ACHN (cell line): Measurements from ENCODE around the gene KIF20B.

ENCODE experiments used
- DNase-seq: peaks from one replicate; pipeline ENCODE4 v3.0.0-alpha.2; 2015
- in situ Hi-C: cut with HindIII; loops from 2 replicates; pipeline ENCODE4 v1.10.0; 2017; ENCODE audit warnings: low sequenced_read_pairs, low pct_ligation_motif_present, low pct_unique_long_range_greater_than_20kb

Gene KIF20B

GRCh38 chr10:89701242-89702120 is at the start of gene KIF20B:
KIF20B (plus strand) TSS chr10:89701590; CDS start chr10:89705295, 3,705 bp downstream.
- peak; percentile 98 for DNase-seq
- in situ Hi-C loops = no loop called here

- no peak for DNase-seq
- in situ Hi-C loops = no loop called here
Observed at GRCh38 chr10:89651916-89652573, 49.3 kb upstream of the KIF20B start.

- in situ Hi-C loops = no loop called here
- DNase-seq = no peak
Observed at GRCh38 chr10:89652806-89653370, 48.5 kb upstream of the KIF20B start.

GRCh38 chr10:89653410-89653869 is 48.0 kb upstream of the KIF20B start:
- DNase-seq = peak; percentile 94
- in situ Hi-C loops = no loop called here

- DNase-seq = no peak
- in situ Hi-C loops = no loop called here
Observed at GRCh38 chr10:89655722-89656121, 45.7 kb upstream of the KIF20B start.

- in situ Hi-C loops = no loop called here
- no peak for DNase-seq
Observed at GRCh38 chr10:89657302-89657701, 44.1 kb upstream of the KIF20B start.

GRCh38 chr10:89659143-89660131 is 42.0 kb upstream of the KIF20B start:
- no peak for DNase-seq
- in situ Hi-C loops = no loop called here

GRCh38 chr10:89662596-89662995 is 38.8 kb upstream of the KIF20B start:
- in situ Hi-C loops = no loop called here
- no peak for DNase-seq

GRCh38 chr10:89663144-89663543 is 38.2 kb upstream of the KIF20B start:
- in situ Hi-C loops = no loop called here

GRCh38 chr10:89664203-89664602 is 37.2 kb upstream of the KIF20B start:
- DNase-seq = no peak
- in situ Hi-C loops = no loop called here

More at GRCh38 chr10:89663144-89663543, 38.2 kb upstream of the KIF20B start:
- no peak for DNase-seq

GRCh38 chr10:89665302-89665701 is 36.1 kb upstream of the KIF20B start:
- in situ Hi-C loops = no loop called here
- DNase-seq = no peak

- in situ Hi-C loops = no loop called here
- no peak for DNase-seq
Observed at GRCh38 chr10:89666138-89666537, 35.3 kb upstream of the KIF20B start.

- in situ Hi-C loops = no loop called here
- no peak for DNase-seq
Observed at GRCh38 chr10:89668386-89669071, 32.9 kb upstream of the KIF20B start.

- in situ Hi-C loops = no loop called here
- no peak for DNase-seq
Observed at GRCh38 chr10:89669985-89670384, 31.4 kb upstream of the KIF20B start.

GRCh38 chr10:89670926-89671325 is 30.5 kb upstream of the KIF20B start:
- no peak for DNase-seq
- in situ Hi-C loops = no loop called here

GRCh38 chr10:89677341-89677740 is 24.0 kb upstream of the KIF20B start:
- in situ Hi-C loops = no loop called here

GRCh38 chr10:89679986-89680385 is 21.4 kb upstream of the KIF20B start:
- in situ Hi-C loops = no loop called here

More at GRCh38 chr10:89677341-89677740, 24.0 kb upstream of the KIF20B start:
- no peak for DNase-seq

GRCh38 chr10:89683883-89684282 is 17.5 kb upstream of the KIF20B start:
- DNase-seq = no peak
- in situ Hi-C loops = no loop called here

More at GRCh38 chr10:89679986-89680385, 21.4 kb upstream of the KIF20B start:
- DNase-seq = no peak
